HG03439 (cell line): ENCODE results near the gene BST1.

Experiments used
- ATAC-seq: cut with Tn5 transposase; IDR thresholded peaks from one replicate; pipeline ENCODE4 v1.9.1; 2021; ENCODE audit warnings: mild to moderate bottlenecking, moderate library complexity; ENCODE audit not compliant: unreplicated experiment

The BST1 gene

DNA sequence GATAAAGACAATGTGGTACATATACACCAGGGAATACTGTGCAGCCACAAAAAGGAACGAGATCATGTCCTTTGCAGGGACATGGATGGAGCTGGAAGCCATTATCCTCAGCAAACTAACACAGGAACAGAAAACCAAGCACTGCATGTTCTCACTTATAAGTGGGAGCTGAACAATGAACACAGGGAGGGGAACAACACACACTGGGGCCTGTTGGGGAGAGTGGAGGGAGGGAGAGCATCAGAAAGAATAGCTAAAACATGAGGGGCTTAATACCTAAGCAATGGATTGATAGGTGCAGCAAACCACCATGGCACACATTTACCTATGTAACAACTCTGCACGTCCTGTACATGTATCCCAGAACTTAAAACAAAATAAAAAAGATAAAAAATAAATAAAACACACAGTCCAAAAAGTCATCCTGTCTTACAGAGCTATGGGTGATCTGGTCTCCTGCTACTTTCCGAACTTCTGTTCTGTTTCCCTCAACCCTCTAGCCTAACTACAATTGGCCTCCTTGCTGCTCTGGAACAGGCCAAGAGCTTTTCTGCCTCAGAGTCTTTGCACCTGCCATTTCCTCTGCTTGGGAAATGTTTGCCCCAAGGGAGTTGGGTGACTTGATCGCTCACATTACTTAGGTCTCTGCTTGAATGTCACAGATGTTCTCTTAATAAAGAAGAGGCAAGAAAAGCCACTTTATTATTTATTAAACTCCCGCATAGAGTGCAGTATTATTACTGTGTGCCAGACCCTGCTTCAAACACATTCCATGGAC, 74.2 kb downstream of the BST1 start:
- ATAC-seq, result no peak

DNA sequence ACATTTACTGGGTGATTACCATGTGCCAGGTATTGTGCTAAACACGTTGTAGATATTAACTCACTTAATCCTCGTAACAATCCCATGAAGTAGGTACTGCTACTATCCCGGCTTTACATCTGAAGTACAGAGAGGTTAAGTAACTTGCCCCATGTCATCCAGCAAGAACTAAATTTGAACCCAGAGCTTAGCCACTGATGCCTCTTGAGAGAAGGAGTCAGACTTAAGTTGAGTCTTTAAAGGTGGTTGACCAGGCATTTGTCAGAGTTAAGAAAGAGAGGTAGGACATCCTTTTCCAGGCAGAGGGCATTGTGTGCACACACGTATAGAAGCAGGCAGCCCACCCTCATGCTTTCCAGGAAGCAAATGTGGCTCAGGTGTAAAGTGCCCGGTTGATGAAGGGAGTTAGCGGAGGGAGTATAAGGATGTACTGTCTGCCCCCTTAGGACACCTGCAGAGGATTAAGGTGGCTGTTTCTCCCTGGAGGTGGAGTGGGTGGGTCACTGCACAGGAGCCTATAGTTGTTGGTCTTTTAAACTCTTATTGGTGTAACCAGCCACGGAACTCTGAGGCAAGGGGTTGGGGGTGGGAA, 74.9 kb downstream of the BST1 start:
- ATAC-seq, result no peak

DNA sequence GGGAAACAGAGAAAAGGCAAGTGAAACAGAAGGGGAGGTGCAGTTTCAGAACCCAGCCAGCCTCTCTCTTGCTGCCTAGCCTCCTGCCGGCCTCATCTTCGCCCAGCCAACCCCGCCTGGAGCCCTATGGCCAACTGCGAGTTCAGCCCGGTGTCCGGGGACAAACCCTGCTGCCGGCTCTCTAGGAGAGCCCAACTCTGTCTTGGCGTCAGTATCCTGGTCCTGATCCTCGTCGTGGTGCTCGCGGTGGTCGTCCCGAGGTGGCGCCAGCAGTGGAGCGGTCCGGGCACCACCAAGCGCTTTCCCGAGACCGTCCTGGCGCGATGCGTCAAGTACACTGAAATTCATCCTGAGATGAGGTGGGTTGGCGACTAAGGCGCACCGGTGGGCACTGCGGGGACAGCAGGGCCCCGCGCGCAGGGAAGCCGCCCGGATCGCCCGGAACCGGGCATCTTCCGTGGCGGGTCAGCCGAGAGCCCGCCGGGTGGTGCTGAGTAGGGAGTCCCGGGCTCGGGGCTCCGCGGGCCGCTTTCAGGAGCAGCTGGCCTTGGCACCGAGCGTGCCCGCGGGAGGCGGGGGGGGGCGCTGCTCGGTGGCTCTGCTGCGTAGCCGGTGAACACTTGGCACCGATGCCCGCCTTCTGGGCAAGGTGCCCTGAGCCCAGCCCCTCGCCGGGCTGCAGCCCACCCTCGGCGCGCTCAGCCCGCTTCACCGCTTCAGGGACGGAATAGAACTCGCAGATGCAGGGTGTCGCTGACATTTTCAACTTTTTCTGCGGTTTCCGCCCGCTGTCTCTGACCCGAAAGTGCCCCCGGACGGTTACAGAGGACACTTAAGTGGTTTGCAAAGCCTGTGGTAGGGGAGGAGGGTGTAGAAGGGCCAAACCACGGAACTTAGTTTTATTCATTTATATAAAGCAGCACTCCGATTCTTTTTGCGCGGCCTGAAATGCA, 75.7 kb downstream of the BST1 start, which contains the start of gene CD38:
TSS of gene CD38 (plus strand) at position 40 of the 953 bp plus-strand sequence. CDS start at position 127, 87 bp downstream.
- ATAC-seq, result peak; percentile 72

DNA sequence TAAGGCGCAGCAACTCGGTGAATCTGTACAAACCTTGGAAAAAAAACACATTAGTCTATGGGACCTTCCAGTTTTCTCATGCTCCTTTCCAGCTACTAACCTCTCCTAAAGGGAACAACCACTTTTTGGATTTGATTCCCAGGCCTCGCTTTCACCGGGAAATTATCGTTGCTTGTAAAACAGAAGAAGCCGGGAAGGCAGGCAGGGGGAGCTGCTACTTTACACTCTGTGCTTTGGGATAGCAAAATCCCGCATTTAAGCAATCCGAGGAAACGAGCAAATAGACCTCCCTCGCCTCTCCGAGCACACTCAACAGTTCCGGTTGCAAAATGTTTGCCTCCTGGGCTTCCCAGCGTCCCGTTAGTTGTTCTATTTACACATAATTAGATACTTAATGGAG, 76.4 kb downstream of the BST1 start:
- ATAC-seq, result no peak

DNA sequence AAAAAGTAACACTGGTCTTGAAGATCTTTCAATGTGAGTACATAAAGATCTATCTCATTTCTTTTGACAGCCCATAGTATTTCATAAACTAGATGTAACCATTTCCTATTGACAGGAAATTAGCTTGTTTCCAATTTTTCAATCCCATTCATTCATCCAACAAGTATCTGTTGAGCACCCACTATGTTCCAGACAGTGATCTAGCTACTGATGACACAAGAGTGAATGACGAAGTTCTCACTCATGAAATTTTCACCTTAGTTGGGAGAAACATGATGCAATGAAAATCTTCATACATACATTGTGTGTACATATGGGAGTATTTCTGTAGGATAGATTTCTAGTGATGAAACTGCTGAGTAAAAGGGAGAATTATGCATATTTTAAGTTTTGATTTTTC, 76.9 kb downstream of the BST1 start:
- ATAC-seq, result no peak

DNA sequence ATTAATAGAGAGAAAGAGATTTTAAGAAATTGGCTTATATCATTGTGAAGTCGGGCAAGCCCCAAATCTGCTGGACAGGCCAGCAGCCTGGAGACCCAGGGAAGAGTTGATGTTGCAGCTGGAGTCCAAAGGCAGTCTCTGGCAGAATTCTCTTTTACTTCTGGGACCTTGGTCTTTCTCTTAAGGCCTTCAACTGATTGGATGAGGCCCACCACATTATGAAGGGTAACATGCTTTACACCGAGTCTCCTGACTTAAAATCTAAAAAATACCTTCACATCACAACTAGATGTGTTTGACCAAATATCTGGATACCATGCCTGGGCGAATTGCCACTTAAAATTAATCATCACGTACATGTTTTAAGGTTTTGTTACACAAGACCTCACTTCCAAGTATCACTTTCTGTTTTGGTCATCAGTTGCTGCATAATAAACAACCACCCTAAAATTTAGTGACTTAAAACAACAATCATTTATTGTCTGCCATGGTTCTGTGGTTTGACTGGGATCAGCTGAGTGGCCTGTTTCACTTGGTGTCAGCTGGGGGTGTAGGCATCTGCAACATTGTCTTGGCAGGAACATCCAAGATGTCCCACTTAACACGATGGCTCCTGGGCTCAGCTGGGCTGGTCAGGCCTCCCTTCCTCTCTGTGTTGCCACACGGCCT, 78.7 kb downstream of the BST1 start:
- ATAC-seq, result no peak
